NCI-H774 (cell line): Measurements from ENCODE around the gene ATP8A2.

Source experiments
- DNase-seq: peaks from one replicate; lab custom pipeline; 2025; lab: John Stamatoyannopoulos, UW

Gene ATP8A2

DNA sequence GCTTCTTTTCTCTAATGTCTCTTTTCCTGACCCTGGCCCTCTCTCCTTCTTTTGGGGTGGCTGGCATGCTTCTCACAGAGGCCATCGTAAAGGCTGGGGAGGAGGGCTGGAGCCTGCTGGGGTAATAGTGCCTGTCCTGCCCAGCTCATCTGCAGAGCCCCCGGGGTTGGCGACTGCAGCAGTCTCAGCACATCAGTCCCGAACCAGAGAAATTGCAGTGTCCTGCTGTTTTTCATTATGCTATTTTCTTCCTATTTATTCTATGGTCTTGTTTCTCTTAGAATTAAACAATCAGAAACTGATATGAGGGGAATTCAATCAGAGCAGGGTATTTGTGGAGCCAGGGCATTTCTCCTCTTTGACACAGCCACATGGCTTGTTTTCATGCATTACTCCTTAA is 513.6 kb downstream of the ATP8A2 start:
- DNase-seq = no peak

DNA sequence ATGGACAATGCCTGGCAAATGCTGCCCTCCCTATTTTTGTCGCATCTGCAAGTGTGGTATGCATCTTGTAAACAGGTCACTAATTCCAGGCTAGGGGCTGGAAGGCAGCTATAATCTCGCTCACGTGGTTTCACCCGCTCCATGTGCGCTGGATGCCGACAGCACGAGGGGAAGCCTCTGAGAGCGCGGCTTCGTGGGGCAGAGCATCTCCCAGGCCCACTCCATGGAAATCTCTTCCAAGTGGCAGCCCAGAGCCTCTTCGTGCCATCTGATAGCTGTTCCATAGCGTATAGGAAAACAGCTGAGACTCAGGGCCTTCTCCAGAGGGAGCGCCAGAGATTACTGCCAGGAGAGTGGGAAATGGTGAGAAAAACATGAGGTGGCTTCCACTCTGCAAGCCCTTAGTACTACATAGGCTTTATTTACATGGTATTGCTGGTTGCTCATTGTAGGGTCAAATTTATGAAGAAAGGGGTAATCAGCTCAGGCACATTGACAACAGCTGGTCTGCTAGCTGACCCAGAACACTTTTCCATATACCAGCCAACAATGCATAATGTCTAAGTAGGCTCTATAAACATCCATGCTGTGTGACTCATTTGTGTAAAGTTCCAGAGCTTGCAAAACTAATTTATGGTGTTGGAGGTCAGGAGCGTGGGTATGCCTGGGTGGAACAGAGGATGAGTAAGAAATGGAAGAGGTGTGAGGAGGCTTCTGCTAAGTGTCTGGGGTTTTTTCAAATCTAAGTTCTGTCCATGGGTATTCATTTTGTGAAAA is 514.9 kb downstream of the ATP8A2 start:
- no peak for DNase-seq

DNA sequence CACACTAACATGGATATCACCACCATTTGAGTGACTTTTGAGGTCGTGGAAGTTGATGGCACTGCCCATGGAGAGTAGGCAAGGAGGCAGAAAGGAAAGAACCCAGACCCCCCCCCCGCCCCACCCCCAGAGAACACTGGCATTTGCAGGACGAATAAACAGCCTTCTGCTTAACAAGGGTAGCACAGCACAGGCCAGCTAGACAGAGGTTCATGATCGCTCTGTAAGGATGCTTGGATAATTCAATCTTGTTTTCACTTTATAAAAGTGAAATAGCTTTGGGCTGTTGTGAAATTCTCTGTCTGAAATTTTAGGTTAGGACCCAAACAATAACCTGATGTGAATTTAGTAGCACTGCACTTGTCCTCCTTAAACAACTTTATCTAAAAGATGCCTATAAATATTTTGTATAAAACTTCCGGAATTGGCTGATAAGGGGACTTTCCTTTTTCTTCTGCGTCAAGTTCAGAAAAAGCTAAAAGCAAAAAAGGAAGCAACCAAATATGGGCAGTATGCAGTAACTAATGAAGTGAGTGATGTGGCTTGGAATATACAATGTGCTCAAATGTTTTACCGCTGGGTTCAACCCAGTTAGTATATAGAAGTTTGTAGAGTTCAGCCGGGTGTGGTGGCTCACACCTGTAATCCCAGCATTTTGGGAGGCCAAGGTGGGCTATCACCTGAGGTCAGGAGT is 516.3 kb downstream of the ATP8A2 start:
- DNase-seq = no peak

DNA sequence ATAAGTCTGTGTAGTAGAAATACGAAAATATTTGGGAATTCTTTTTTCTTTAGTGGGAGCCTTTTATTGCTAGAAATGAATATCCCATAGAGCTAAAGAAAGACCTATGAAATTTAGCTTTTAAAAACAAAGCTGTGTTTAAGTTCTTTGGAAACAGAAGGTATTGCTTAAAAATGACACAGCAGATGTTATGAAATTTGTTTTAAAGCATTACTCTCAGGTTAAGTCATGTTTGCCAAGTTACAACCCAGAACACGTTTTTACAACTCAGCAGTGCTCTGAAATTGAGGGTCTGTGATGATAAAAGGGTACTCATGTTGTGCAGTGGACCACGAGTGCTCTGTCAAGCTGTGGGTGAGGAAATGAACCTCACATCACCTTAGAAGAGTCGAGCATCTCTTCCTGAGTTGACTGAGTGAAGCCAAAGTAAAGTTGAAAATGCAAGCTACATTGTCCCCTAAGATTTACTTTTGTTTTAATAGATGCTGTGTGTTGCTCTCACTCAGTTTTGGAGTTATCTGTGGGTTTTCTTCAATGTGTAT is 519.0 kb downstream of the ATP8A2 start:
- no peak for DNase-seq

DNA sequence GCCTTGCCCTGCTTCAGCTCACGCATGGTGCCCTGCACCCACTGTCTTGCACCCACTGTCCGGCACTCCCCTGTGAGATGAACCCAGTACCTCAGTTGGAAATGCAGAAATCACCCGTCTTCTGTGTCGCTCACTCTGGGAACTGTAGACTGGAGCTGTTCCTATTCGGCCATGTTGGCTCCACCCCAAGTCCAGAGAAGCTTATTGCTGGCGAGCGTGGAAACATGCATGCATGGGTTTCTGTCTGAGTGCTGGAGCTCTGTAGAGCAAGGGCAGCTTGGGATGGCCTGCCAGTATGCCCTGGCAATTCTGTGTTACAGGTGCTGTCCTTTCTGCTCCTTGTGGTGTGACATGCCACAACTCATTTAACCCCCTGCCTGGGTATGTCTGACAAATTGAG is 527.2 kb downstream of the ATP8A2 start:
- no peak for DNase-seq

DNA sequence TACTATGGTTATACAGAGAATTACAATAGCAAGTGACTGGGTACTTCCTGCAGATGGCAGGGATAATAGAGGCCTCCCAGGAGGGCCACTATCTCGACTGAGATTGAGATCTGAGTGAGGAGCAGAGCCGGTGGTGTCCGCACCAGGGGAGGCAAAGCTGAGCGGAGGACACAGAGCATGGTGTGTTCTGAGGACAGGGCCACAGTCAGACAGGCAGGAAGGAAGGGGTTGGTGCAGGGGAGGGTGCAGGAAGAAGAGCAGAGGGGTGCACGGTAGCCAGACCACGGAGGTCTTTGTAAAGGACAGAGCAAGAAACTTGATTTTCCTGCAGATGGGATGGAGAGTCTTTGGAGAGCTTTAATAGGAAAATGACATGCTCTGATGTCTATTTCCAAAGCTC is 527.7 kb downstream of the ATP8A2 start:
- no peak for DNase-seq

DNA sequence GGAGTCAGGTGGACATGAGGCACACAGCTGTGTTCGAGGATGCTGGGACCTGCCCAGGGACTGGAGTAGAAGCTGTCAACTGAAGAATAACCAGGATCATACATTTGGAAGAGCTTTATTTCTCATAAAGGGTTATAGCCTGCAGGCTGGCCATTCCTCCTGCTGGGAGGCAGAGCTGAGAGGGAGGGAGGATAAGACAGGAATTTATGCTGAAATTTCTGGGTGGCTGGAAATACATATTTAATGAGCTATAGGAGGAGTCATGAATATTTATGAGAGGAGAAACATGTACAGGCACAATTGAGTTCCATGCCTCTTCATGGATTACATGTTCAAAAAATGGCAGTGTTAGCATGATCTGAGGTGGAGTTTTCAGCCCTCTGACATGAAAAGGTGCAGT is 528.2 kb downstream of the ATP8A2 start:
- DNase-seq = no peak

DNA sequence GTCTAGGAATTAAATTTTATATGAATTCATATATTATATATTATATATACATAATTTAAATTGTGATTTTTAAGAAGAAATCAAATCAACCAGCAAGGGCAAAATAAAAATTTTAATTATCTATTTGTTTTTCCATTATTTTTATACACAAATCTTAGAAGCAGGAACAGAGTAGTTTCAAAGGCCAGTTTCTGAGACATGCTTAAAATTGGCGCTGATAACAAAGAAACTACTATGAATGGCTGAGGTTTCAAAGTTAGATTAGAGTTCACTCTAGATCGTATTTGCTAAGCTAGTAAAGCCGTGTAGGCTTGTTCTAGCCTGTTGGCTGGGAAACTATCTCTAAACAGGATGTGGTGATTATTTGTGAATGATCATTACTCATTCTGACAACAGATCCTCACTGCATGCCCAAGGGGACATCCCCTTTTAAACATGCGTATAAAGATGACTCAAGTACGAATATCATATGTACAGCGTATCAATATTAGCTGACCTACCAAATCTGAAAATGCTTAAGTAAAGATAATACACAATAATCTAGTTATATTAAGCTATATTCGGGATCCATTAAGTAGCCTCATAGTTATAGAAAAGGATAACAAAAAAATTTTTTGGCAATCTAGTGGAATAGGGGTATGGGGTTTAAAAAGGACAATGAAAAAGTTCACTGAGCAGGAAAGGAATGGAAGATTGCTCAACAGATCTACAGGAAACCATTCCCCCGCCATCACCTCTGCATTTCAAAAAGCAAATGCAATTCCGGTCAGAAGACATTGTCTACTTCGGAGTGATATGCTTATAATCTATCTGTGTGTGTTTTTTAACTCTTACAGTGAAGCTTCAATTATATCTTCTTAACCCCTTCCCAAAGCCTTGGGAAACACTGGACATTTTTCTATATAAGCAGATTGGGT is 529.9 kb downstream of the ATP8A2 start:
- DNase-seq = no peak

DNA sequence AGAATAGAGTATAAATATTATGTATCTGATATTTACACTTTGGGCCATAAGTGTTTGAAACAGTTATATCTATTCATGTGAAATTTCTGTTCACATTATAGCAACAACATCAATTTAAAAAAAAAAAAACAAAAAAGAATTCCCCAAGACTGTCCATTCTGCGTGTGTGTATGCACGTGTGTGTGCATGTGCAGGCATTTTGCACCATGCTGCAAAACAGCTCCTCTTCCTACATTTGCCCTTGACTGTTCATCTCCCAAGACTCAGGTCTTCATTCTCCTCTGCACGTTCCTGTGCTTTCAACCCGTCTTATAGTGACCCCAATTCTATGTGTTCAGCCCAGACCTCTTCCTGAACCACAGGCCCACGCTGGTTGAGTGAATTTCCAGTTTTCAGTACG is 530.7 kb downstream of the ATP8A2 start:
- no peak for DNase-seq

DNA sequence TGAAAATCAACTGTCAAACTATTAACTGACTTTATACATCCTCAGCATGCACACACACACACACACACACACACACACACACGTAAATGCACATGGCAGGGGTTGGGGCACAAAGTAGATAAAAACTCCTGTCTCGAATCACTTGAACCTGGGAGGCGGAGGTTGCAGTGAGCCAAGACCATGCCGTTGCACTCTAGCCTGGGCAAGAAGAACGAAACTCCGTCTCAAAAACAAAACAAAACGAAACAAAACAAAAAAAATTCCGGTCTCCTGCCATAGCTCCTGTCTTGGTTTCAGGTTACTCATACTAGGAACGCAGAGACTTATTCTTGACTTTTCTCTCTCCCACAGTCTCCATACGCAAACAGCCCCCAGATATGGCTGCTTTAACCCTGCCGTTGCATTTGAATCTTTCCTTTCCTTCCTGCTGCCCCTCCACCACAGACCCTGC is 531.1 kb downstream of the ATP8A2 start:
- no peak for DNase-seq

DNA sequence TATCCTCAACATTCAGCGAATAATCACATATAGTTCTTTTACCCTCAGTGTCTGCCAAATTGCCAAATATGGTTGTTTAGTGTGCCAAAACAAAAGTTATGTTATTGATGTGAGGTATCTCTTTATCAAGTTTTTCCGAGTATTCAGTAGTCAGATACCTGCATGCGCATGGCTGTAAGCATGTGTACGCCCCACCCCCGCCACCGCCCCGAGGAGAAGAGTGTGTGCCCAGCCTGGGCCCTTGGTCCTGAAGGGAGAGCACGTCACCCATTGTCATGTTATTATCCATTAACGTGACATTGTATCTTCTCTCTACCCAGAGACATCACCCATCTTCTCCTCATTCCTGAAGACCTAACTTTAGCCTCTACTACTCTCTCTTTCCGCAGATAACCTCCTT is 533.1 kb downstream of the ATP8A2 start:
- no peak for DNase-seq

DNA sequence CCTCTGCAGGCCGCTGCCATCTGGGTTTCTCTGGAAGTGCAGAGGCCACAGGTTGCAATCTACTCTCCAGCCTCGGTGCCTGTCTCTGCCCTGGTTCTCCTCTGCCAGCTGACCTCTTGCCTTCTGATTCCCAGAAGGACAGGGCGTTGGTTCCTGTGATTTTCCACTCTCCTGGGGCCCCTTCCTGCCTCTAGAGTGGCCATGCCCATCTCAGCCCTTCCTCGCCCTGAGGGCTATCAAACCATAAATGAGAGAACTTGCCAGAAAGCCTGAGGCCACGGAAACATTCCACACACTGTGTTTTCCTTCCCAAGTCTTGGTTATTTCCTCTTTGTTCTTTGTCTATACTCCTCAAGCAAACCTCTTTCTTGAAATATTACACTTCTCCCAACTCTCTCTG is 533.8 kb downstream of the ATP8A2 start:
- DNase-seq = no peak

DNA sequence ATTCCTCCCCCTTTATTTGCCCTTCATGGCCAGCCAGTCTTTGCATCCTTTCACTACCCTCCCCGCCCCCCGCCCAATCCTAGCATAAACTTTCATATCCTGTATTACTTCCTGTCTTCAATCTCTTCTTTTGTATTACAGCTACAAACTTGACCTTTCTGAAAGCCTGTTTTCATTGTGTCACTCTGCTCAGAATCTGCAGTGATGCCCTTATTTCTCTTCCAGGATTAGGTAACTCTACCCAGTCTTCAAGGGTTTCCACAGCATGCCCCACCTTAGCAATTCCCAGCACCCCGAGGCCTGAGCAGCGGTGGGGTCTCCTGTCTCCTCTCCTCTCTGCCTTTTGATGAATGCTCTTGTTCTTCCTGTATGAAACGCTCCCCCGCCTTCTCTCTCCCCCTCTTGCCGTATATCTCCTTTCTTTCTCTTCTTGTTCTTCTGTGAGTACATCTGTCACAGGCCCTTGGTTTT is 534.5 kb downstream of the ATP8A2 start:
- DNase-seq = no peak

DNA sequence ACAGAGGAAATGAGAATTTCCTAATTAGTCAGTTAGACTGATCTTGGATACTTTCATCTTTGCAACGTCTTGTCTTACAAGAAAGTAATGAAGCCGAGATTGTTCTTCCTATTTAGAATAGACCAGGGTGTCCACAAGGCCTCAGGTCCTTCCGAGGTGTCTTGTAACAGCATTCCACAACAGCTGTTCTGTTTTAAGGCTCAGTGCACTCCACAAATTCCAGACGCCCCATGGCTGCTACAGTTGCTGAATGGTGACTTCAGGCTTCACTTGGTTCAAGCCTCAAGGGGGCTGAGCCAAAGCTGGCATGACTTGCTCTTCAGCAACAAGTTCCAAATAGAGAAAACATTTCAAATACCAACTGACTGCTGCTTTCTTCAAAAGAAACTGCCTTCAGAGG is 536.6 kb downstream of the ATP8A2 start:
- no peak for DNase-seq

DNA sequence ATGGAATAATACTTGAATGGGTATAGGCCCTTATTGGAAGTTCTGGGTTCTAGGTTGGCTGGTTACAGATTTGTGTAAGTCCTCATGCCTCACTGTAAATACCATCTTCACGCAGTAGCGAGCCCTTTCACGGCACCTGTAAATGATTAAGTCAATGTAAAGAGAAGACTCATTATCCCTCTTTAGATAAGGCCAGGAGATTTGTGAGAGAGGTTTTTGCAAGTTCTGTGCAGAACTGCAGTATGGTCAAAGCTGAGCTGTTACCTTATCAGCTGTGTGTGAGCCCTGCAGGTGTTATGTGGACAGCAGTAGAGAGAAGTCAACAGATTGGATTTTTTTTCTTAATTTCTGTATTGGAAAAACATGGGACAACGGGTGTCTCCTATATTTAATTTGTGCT is 538.5 kb downstream of the ATP8A2 start:
- DNase-seq = no peak

DNA sequence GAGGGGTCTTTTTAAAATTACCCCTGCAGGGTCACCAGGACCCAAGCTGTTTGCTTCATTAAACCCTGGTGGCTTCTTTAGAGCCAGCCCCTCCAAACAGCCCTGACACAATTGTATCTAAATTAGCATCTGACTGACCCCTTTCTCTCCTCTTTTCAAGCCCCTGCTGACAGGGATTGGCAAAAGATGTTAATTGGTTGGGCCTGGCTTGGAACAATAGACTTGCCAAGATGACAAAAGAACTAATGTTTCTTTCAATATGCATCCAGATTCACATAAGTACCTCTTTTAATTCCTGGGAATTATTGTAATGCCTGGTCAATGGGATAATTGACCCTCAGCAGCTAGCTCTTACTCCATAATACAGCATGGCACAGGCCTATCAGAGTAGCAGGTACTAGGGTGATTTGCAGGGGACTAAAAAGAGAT is 539.2 kb downstream of the ATP8A2 start:
- no peak for DNase-seq

DNA sequence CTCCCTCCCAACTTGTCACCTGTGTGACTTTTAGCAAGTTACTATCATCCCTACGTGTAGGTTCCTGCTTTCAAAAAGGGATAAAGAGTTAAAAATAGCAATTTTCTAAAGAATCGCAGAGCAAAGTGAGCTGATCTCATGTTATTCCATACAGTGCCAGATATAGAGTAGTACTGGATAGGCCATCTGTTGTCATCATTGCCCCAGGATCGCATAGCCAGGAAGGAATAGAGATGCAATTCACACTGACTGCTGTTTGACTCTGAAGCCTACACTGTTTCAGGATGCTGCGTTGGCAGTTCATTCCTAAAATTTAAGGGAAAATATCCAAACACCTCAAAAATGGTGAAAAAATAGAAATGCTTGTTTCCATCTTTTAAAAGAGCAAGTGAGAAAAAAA is 541.2 kb downstream of the ATP8A2 start:
- no peak for DNase-seq

DNA sequence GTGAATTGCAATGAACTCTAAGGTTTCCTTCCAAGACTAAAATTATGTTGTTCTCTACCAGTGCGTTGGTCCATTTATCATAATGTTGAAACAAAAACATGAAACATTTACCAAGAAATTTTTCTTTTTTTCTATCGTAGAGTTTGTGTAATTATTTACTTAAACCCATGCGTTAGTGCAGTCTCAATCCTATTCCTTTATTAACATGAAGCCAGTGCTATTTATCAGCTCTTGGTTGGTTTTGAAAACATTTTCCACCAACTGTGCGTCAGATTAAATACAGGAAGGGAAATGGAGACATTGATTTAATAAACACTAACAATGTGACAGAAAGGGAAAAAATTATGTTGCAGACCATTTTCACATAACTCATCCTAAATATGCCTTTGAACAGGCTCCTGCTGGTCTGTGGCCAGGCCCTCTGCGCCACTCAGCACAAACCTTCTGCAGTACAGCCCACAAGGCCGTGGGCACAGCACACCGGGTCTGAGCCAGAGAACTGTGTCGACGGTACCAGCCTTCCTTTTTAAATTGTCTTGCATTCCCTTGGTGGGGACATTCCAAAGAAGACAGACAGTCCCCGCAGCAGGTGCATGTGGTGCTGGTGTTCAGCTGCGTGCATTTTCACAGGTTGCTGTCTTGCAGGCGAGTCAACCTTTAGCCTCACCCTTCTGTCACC is 544.2 kb downstream of the ATP8A2 start:
- DNase-seq = no peak

DNA sequence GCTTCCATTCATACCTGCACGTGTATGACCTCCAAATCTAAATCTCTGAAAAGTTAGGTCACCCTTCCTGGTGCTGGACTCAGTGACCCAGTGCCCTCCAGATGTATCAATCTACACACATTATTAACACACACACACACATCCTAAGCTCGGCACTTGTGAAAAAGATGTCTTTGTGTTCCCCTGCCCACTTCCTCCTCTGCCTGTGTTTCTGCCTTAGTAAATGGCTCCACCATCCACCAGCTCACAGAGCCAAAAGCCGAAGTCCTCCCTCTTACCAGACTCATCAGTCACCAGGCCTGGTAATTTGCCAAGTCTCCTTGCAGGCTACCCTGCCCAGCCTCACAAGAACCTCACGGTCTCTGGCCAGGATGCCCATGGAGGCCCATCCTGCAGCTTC is 548.5 kb downstream of the ATP8A2 start:
- no peak for DNase-seq

DNA sequence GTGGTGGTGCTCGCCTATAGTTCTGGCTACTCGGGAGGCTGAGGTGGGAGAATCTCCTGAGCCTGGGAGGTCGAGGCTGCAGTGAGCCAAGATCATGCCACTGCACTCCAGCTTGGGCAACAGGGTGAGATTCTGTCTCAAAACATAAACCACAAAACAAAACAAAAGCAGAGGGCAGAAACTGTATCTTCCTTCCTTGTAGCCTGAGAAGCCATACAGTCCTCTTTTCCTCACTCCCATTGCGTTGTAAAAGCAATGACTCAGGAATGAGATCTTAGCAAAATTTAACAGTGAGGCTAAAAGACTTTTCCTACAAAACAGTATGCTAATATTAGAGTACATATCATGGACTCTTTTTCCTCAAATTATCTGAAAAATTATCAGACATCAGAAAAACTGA is 549.2 kb downstream of the ATP8A2 start:
- no peak for DNase-seq

DNA sequence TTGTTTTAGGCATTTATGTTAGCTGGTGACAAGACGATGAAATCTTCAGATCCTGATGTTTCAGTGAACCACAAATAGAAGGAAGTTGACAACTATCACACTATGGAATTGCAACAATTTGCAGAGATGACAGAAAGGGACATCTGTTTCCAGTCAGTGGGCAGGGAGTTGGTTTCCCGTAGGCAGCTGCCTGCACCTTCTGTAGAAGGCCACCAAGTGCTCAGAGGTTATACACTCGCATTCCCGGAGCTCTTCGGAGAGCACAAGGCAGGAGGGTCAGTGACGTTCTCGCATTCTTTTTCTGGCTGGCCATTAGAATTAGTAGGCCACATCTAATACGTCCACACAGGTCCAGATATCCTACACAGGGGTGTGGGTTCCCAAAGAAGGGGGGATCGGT is 550.6 kb downstream of the ATP8A2 start:
- DNase-seq = no peak
